GM18951 (cell line): ENCODE data around the gene TJAP1.

ENCODE experiments used
- POLR2A ChIP-seq: IDR thresholded peaks from 4 replicates; pipeline ENCODE4 v1.6.1; 2011; ENCODE audit warnings: mild to moderate bottlenecking; ENCODE audit not compliant: insufficient read length, insufficient read depth; ENCODE audit errors: extremely low read depth
- in situ Hi-C: fragments of 300-500 bp; cut with MboI; formaldehyde crosslinking; loops from one replicate; pipeline ENCODE4 v1.12.0; 2022; ENCODE audit warnings: low sequenced_read_pairs, mixed read lengths, inconsistent platforms; ENCODE audit not compliant: unreplicated experiment

TJAP1 gene

DNA sequence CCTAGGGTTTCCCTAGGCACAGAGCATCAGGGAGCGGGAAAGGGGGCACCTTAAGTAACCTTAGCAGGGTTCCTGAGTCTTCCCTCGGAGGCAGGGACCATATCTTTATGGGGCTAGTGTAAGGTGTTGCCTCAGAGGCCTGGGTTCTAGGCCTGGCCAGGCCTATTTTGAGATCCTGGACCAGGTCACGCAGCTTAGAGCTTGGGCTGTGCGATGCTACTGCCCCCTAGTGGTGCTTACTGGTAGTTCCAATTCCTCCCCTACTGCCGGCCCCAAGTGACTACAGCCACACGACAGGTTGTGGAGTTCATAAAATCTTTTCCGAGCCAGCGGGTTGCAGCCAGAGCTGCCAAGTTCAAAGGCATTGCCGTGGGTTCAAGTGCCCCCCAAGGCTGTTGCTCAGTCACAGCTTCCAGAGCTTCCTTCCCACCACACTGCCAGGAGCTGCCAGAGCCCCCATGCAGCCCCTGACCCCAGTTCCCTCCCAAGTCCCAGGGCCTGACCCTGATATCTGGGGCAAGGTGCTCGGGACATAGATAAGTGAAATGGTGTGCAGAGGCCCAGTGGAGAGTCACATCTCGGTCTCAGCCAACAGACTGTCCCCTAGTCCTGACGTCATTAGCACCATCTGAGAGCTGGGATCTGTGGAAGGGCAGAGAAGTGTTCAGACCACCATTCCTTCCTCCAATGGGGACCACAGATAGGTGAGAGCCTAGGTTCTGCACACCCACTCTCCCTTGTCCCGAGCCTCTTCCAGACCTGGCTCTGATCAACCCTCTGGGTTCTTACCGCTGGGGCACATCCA is 29.5 kb downstream of the TJAP1 start:
- in situ Hi-C loops, result loop anchor here (10.0 kb wide), 2 partner anchors 52 to 252 kb away; partner anchors contain the start of gene DLK2
- TF ChIP-seq POLR2A, result no peak

DNA sequence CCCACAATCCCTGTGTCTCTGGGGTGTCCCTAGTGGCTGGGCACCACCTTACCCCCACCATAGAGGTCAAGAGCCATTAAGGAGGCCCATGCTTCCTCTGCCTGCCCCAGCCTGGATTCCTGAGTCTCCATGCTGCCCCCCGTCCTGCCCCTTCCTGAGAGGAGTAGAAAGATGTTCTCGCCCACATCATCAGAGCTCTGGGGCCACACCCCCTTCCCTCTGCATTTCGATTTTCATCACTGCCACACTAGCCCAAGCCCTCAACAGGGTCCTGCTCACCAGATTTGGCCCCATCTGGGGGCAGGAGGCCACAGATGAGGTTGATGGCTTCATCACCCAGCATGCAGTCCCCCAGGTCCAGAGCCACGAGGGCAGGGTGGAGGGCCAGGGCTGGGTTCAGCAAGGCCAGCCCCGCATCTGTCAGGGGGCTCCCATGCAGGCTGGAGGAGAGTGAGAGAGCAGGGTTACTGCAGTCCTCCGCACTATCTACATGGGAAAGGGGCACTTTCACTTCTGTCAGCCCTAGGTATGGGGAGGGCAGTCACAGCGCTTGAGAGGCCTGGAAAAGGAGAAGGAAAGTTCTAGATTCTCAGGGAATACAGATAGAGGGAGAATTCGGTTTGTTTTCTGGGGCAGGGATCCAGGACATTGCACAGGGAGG is 31.2 kb downstream of the TJAP1 start:
- in situ Hi-C loops, result loop anchor here (10.0 kb wide), 2 partner anchors 54 to 254 kb away; partner anchors contain the start of gene DLK2
- TF ChIP-seq POLR2A, result no peak

DNA sequence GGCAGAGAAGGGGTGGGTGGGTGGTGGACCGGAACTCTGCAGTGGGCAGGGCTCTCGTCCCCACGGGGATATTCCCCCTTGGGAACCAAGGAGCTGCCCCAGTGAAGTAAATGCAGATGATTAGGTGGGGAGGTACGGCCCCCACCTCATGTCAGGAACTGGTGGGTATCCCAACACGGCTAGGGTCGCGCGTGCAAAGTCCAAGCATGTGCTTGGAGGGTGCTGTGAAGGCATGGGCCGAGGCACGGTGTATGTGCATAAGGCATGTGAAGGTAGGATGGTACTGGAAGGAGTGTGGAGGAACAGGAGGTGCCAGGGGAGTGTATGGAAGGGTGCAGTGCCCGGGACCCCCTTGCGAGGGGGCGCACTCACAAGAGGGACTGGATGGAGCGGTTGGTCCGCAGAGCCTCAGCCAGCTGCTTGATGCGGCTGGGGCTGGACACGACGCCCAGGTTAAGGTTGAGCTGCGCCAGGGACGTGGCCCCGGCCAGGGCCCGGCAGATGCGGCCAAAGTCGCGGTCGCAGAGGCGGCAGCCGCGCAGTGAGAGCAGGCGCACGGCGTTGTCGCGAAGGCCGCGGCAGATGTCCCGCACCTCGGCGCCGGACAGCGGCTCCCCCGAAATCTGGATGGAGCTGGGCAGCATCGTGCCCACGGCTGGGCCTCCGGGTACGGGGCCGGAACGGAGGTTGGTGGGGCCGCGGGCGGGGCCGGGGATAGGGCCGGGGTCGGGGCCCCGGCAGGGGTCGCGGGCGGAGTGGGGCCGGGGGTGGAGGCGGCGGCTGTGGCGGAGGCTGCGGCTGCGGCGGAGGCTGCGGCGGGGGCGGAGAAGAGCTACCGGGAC is 32.0 kb downstream of the TJAP1 start:
- in situ Hi-C loops, result loop anchor here (10.0 kb wide), 2 partner anchors 55 to 255 kb away; partner anchors contain the start of gene DLK2
- TF ChIP-seq POLR2A, result no peak

DNA sequence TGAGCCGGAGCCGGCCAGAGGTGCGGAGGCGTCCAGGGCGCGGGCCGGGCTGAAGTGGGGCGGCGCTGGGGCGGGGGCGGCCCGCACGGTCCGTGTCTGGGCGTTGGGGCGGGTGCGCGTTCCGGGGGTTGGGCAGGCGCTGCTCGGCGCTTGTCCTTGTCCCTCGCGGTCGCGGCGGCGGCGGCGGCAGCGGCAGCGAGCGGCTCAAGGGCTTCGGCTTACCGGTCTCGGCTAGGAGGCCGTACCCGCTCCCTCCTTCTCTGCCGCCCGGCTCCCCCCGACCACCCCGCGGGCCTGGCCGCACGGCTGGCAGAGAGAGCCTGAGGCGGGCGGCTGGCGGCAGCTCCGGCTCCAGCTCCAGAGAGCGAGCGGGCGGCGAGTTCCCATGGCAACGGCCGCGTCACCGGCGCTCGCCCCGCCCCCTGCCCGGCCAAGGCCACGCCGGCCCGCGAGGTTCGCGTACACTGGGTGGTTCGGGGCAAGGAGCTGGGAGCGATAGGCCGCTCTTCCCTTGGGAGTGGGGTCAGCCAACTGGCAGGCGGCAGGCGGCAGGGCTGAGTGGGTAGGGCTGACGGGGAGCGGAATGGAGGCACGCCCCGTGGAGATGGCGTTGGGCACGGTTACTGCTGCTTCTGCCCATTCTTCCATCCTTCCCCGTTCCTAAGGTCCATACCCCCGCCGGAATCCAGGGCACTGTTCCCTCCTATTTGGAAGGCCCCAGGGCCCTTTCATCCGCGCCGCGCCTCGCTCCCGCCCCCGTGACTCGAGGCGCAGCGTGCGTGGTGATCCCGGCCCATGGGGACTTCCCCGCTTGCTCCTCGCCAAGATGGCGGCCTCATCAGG is 32.8 kb downstream of the TJAP1 start, which contains the start of gene LRRC73:
LRRC73 (minus strand) TSS at position 363 of the 843 bp plus-strand sequence. CDS start 561 bp downstream, outside the sequence.
- TF ChIP-seq POLR2A, result no peak
- in situ Hi-C loops, result loop anchor here (10.0 kb wide), 2 partner anchors 55 to 255 kb away; partner anchors contain the start of gene DLK2

DNA sequence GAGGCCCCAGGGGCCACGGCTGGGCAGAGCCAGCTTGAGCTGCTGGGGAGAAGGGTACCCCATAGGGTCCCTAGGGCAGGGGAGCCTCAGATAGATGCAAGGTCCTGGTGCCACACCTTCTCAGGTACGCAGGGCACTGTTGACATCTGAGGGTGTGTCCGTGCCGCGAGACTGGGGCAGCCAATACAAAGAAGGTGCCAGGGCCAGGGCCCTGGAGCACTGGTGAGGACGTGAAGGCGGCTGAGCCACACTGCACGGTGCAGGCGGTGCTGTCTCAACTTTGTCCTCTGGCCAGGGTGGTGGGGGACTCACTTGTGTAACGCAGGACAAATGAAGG is 33.4 kb downstream of the TJAP1 start:
- in situ Hi-C loops, result no loop called here
- no peak for TF ChIP-seq POLR2A

DNA sequence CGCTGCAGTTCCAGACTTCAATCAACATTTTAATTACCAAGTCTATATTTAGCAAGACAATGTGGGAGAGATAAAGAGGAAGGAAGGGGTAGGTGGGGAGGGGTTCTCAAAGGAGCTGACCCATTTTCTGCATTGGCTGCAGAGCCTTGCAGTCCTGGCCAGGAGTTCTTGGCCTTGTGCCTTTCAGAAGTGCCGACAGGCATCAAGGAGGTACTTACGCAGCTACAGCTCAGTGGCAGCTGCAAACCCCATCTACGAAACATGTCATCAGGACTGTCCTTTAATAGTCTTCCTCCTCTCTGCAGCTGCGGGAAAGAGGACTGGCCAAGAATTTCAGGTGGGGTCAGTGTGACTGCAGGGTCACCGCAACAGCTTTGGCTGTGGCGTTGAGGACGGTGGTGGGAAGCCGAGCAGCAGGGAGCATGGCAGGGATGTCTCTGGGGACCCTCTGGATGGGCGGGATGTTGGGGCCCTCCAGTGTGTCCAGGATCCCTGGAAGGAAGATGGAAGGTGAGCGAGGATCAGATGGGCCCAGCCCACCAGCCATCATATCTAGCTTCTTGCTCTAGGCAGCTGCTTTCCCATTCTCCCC is 34.5 kb downstream of the TJAP1 start:
- TF ChIP-seq POLR2A, result no peak
- in situ Hi-C loops, result no loop called here

DNA sequence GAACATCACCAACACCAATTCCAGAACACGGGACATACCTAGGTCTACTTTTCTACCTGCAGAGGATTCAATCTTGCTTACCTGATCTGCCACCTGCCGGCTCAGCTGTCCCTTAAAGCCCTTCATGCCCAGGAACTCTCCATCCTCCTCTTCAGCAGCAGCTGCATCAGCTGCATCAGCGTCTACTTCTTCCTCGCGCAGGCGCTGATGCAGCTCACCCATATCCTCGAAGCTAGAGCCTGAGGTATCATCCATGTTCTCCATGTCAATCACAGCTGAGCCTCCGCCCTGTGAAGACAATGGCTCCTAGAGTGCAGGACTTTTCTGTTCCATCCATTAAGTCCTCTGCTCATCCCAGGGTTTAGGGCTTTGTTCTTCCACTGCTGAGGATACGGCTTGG is 38.4 kb downstream of the TJAP1 start:
- in situ Hi-C loops, result no loop called here
- no peak for TF ChIP-seq POLR2A

DNA sequence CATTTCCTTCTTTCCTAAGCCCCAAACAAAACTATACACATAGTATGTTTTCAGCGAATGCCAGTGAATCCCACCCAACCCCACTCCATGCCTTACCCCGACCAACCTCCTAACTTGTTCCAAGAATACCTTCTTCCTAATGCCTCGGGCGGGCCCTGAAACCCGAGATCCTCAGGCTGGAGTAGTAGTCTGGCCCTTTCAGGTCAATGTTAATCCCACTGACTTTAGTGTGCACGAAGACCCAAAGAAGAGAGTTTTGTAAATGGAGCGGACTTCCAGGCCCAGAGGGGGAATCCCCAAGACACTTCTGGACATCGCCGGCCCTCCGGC is 39.0 kb downstream of the TJAP1 start:
- TF ChIP-seq POLR2A, result no peak
- in situ Hi-C loops, result no loop called here

DNA sequence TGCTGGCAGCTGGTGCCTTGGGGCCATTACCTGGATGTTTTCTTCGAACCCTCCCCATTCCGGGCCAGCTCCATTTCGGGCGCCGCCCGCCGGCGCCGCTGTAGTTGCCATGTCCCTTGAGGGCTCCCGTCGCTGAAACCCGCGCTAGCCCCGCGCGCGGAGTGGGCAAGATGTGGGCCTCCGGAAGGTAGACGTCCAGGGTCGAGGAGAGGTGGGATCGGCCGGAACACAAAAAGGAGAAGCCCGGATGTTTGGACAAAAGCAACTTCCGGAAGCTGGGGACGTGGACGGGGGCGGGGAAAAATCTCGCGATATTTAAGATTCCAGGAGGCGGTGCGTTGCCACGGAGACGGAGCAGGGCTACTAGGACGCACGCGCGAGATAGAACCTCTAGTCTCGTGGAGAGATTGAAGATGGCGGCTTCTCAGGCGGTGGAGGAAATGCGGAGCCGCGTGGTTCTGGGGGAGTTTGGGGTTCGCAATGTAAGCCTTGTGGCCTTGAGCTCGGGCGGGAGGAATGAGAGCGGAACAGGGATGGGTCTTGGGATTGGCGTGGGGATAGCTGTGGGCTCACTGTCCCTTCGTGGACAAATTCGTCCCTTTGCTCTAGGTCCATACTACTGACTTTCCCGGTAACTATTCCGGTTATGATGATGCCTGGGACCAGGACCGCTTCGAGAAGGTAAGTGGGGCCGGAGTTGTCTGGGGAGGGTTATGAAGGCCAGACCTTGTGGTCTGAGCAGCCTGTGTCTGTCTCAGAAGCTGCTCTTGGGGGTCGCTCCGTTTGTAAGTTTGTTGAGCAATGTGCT is 39.5 kb downstream of the TJAP1 start, which contains the start of the genes POLR1C and YIPF3:
POLR1C (plus strand) TSS at position 393 of the 808 bp plus-strand sequence; CDS start at position 414, 21 bp downstream.
YIPF3 (minus strand) TSS at position 230 of the 808 bp plus-strand sequence; CDS start at position 111, 119 bp downstream.
- in situ Hi-C loops, result no loop called here
- TF ChIP-seq POLR2A, result peak; percentile 94

DNA sequence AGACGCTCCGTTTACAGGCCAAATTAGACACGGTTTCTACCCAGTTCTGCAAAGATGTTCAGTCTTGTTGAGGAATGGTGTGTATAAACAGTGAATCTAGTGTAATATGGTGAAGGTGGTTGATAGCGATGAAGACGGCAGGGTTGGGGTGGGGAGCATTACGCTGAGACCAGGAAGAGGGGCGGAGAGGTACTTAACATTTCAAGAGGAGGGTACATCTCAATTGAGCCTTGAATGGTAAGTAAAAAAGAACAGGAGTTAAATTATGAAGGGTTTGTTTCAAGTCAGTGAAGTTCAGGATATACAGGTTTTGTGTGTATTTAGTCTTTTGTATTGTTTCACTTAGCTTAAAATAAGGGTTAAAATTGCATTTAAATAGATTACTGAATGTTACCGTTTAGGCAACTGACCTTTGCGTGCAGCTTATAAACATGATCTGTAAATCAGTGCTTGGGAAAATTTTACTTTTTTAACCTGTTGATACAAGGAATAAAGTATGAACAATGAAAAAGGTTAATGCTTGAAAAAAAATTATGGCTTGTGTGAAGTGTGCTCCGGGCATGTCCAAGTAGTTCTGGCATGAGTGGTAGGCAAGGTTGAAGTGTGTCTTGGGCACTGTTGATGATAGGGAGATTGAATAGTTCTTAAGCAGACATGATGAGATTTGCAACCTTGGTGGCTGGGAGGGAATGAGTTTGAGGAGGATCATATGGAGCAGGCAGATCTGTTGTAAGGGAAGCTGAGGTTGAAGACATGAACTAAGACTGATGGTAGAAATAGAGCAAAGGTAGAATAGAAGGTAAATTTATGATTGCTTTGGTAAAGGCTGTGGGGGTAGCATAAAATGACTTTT is 40.4 kb downstream of the TJAP1 start:
- in situ Hi-C loops, result no loop called here
- TF ChIP-seq POLR2A, result no peak
